B cell (primary cell): ENCODE results near the gene TWIST2. TPM values are rescaled to one million over a fixed set of nuclear protein-coding genes. Genes with fewer than 3 reads are reported as not detected.

Source experiments
- ATAC-seq: fragments of 200-7000 bp; cut with Tn5 transposase; one replicate; pipeline ENCODE4 v1.10.0; 2021; ENCODE audit warnings: low read depth, mild to moderate bottlenecking, moderate number of reproducible peaks, moderate library complexity
- CTCF ChIA-PET: fragments of 350-600 bp; sonication (Branson Sonifier 250); formaldehyde crosslinking; loops from one replicate; lab custom pipeline; 2021; ENCODE audit warnings: antibody characterized with exemption, inconsistent platforms; lab: Charles Lee
- POLR2A ChIA-PET: fragments of 350-600 bp; sonication (Branson Sonifier 250); formaldehyde crosslinking; loops from one replicate; lab custom pipeline; 2021; ENCODE audit warnings: antibody characterized with exemption; lab: Charles Lee
- DNase-seq: peaks from one replicate; pipeline ENCODE4 v3.0.0; 2013
- H2AFZ ChIP-seq: 2 replicates; pipeline ENCODE4 v1.6.1; 2012; ENCODE audit warnings: mild to moderate bottlenecking, low read depth, low read length; ENCODE audit not compliant: insufficient read depth, poor library complexity, severe bottlenecking
- H3K27ac ChIP-seq, 2 donors: 1 replicate in 1 of 2; 2 replicates in 1 of 2; pipeline ENCODE4 v1.5.1; 2012 to 2013; ENCODE audit warnings: low read length in 2 of 2, mild to moderate bottlenecking in 2 of 2, moderate library complexity in 1 of 2
- H3K27me3 ChIP-seq, 4 experiments: fragments of 200-600 bp in 1 of 4; sonication (generic) in 1 of 4; replicated peaks in 1 of 4; 1 replicate in 2 of 4; 2 replicates in 2 of 4; pipeline versions ENCODE4 v1.6.1 to v1.7.0; 2013 to 2016; ENCODE audit warnings: low read length in 3 of 4, mild to moderate bottlenecking in 2 of 4, mixed read lengths in 1 of 4, moderate library complexity in 1 of 4; ENCODE audit not compliant: insufficient read depth in 4 of 4, control insufficient read depth in 3 of 4; ENCODE audit errors: control extremely low read depth in 1 of 4
- H3K36me3 ChIP-seq, 2 experiments: replicated peaks in 1 of 2; 1 replicate in 1 of 2; 2 replicates in 1 of 2; pipeline versions ENCODE4 v1.6.1 to v1.7.1; 2013; ENCODE audit warnings: low read length in 1 of 2; ENCODE audit not compliant: insufficient read depth in 2 of 2, control insufficient read depth in 1 of 2; ENCODE audit errors: control extremely low read depth in 1 of 2, extremely low read depth in 1 of 2
- H3K4me1 ChIP-seq, 2 donors: fragments of 200-600 bp in 1 of 2; sonication (generic) in 1 of 2; 1 replicate in 1 of 2; 2 replicates in 1 of 2; pipeline versions ENCODE4 v1.5.1 to v1.6.1; 2013 to 2017; ENCODE audit warnings: low read length in 2 of 2; ENCODE audit not compliant: control insufficient read depth in 2 of 2, insufficient read depth in 2 of 2
- H3K4me2 ChIP-seq: replicated peaks from 2 replicates; pipeline ENCODE3; 2012; ENCODE audit warnings: mild to moderate bottlenecking, low read depth, low read length; ENCODE audit not compliant: poor library complexity, severe bottlenecking
- H3K4me3 ChIP-seq, 5 experiments: fragments of 200-600 bp in 1 of 5; sonication (generic) in 1 of 5; 1 replicate in 3 of 5; 2 replicates in 2 of 5; pipeline versions ENCODE4 v1.5.1 to v1.7.0; 2011 to 2016; ENCODE audit warnings: low read length in 4 of 5, mild to moderate bottlenecking in 4 of 5, low read depth in 2 of 5, control low read depth in 1 of 5, moderate library complexity in 1 of 5; ENCODE audit not compliant: insufficient read depth in 1 of 5; ENCODE audit errors: control extremely low read depth in 1 of 5, extremely low read depth in 1 of 5
- H3K79me2 ChIP-seq: fragments of 200-600 bp; sonication (generic); one replicate; pipeline ENCODE4 v1.6.0; 2016; ENCODE audit warnings: low read length; ENCODE audit not compliant: control insufficient read depth, insufficient read depth
- H3K9ac ChIP-seq: fragments of 200-600 bp; sonication (generic); 2 replicates; pipeline ENCODE4 v1.6.1; 2017; ENCODE audit warnings: mild to moderate bottlenecking, low read length, moderate library complexity
- H3K9me3 ChIP-seq, 3 donors: one replicate each; pipeline versions ENCODE4 v1.6.1 to v1.7.1; 2013; ENCODE audit warnings: low read length in 2 of 3; ENCODE audit not compliant: control insufficient read depth in 2 of 3, insufficient read depth in 1 of 3; ENCODE audit errors: control extremely low read depth in 1 of 3
- H4K20me1 ChIP-seq: 2 replicates; pipeline ENCODE4 v1.6.0; 2012; ENCODE audit warnings: mild to moderate bottlenecking, low read length; ENCODE audit not compliant: insufficient read depth, control insufficient read depth, poor library complexity, severe bottlenecking
- H3K27ac Mint-ChIP-seq: one replicate; pipeline ENCODE4 v1.8.0; 2021; ENCODE audit warnings: mixed read lengths
- H3K27me3 Mint-ChIP-seq: one replicate; pipeline ENCODE4 v1.8.0; 2021; ENCODE audit warnings: mixed read lengths
- H3K4me1 Mint-ChIP-seq: one replicate; pipeline ENCODE4 v1.8.0; 2021; ENCODE audit warnings: mixed read lengths
- H3K4me3 Mint-ChIP-seq: one replicate; pipeline ENCODE4 v1.8.0; 2021; ENCODE audit warnings: mixed read lengths
- H3K9me3 Mint-ChIP-seq: one replicate; pipeline ENCODE4 v1.8.0; 2022; ENCODE audit warnings: mixed read lengths; ENCODE audit not compliant: insufficient read depth
- EZH2 ChIP-seq: IDR thresholded peaks from 2 replicates; pipeline ENCODE4 v1.6.1; 2012; ENCODE audit warnings: borderline replicate concordance, low read depth, mild to moderate bottlenecking, moderate library complexity, low read length; ENCODE audit not compliant: insufficient read depth, poor library complexity, severe bottlenecking
- WGBS: methylation state at CpG from one replicate; pipeline ENCODE4 v1.1.5; 2013; ENCODE audit warnings: missing lambda C conversion rate; ENCODE audit not compliant: insufficient coverage; 5-methylcytosine and 5-hydroxymethylcytosine counted together
- intact Hi-C: fragments of 100-400 bp; cut with micrococcal nuclease; formaldehyde crosslinking; loops from one replicate; pipeline ENCODE4 v1.10.0; 2022
- polyA plus RNA-seq: library from polyadenylated mRNA; depleted of rRNA; stranded (reverse); fragments of >200 nt; gene quantifications from 2 replicates; pipeline ENCODE4 v1.2.3, GENCODE V29; 2012
- total RNA-seq, 2 donors: library from RNA; stranded (reverse); fragments of 120-200 nt in 1 of 2; gene quantifications; 1 replicate in 1 of 2; 2 replicates in 1 of 2; pipeline versions ENCODE4 v1.2.3 to v1.2.4, GENCODE V29; 2013 to 2022
- TF ChIP-seq, protein P1 (sequence below): fragments of 200-600 bp; IDR thresholded peaks from one replicate; pipeline ENCODE4 v1.8.0; 2022; ENCODE audit warnings: antibody characterized with exemption, mild to moderate bottlenecking

TWIST2 gene
- total and polyA plus RNA-seq, 2 donors (not counting 1 experiment from before 2014, with no cell fraction given) = 0.07 TPM; not detected in 1

DNA sequence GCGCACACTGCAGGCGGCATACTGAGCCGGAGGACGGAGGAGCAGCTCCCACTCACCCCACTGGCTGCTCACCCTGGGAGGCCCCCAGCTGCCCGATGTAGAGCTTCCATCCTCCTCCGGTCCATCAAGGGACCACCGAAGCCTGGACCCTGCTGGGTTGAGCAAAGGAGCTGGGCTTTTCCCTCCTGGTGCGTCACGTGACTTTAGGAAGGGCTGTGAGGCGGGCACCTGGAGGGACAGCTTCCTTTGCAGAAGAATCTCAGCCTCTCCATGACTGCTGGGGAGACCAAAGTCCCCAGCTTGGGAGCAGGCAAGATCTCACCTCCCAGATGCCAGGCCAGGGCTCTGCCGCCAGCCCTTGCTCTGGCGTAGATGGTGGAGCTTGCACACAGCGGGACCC lies 102.7 kb downstream of the TWIST2 start:
- H3K4me1 ChIP-seq = no peaks in the 10 kb centered on the region
- H3K79me2 ChIP-seq = no peaks in the 10 kb centered on the region
- no peak overlapping the region for H2AFZ ChIP-seq
- ChIA-PET CTCF (no interaction called here), POLR2A (no interaction called here)
- ATAC-seq (no peak), DNase-seq (no peak)
- H3K4me3 ChIP-seq = no peak overlapping the region
- Mint-ChIP-seq H3K9me3 (no peaks in the 10 kb centered on the region), H3K27me3 (peaks cover 13% of the 10 kb centered on the region), H3K4me1 (no peaks in the 10 kb centered on the region), H3K27ac (no peak overlapping the region), H3K4me3 (no peak overlapping the region)
- peaks cover 0 to 18% (median 0%) of the 10 kb centered on the region in 3 donors for H3K9me3 ChIP-seq
- 91% methylated on average over 12 of the region's 13 CpGs for WGBS
- H3K27ac ChIP-seq = no peak overlapping the region
- H3K36me3 ChIP-seq = no peaks in the 10 kb centered on the region
- H3K27me3 ChIP-seq = no peaks in the 10 kb centered on the region
- no peak overlapping the region for H3K4me2 ChIP-seq
- no peak overlapping the region for H3K9ac ChIP-seq
- no peaks in the 10 kb centered on the region for H4K20me1 ChIP-seq
- no peak for TF ChIP-seq EZH2
- TF ChIP-seq, protein P1, sequence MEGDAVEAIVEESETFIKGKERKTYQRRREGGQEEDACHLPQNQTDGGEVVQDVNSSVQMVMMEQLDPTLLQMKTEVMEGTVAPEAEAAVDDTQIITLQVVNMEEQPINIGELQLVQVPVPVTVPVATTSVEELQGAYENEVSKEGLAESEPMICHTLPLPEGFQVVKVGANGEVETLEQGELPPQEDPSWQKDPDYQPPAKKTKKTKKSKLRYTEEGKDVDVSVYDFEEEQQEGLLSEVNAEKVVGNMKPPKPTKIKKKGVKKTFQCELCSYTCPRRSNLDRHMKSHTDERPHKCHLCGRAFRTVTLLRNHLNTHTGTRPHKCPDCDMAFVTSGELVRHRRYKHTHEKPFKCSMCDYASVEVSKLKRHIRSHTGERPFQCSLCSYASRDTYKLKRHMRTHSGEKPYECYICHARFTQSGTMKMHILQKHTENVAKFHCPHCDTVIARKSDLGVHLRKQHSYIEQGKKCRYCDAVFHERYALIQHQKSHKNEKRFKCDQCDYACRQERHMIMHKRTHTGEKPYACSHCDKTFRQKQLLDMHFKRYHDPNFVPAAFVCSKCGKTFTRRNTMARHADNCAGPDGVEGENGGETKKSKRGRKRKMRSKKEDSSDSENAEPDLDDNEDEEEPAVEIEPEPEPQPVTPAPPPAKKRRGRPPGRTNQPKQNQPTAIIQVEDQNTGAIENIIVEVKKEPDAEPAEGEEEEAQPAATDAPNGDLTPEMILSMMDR = no peak
- intact Hi-C loops = no loop called here

DNA sequence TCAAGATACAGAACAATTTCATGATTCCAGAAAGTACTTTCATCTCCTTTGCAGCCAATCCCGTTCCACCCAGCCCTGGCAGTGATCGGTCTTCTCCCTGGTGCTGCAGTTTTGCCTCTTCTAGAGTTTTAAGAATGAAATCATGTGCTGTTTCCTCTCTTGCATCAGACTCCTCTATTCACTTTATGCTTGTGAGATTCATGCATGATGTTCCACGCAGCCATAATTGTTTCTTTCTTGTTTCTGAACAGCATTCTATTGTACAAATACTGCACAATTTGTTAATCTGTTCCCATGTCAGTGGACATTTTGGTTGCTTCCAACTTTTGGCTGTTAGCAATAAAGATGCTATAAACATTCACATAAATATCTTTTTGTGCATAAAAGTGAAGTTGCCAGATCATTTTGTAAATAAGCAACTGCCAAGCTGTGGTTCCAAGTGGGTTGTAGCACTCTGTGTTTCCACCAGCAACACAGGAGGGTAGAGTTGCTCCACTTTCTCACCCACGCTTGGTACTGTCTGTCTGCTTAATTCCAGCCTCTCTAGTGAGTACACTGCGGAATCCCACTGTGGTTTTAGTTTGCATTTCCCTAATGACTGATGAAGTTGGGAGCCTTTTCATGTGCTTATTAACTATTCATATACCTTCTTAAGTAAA lies 104.5 kb downstream of the TWIST2 start:
- H3K27me3 ChIP-seq = peaks cover 0 to 8% (median 0%) of the 10 kb centered on the region in 4 experiments
- H3K4me3 Mint-ChIP-seq = no peak overlapping the region
- H3K4me1 Mint-ChIP-seq = no peaks in the 10 kb centered on the region
- H2AFZ ChIP-seq = no peak overlapping the region
- WGBS = no CpG with 5 or more reads among the region's 5 CpGs
- TF ChIP-seq, protein P1 = no peak
- no peak for TF ChIP-seq EZH2
- CTCF ChIA-PET = no interaction called here
- H3K36me3 ChIP-seq = no peaks in the 10 kb centered on the region
- H3K27me3 Mint-ChIP-seq = peaks cover 31% of the 10 kb centered on the region
- H3K27ac Mint-ChIP-seq = no peak overlapping the region
- H3K4me3 ChIP-seq = no peak overlapping the region
- ATAC-seq (no peak), DNase-seq (no peak)
- H3K27ac ChIP-seq = no peak overlapping the region
- H3K9me3 ChIP-seq = peaks cover 0 to 1% (median 0%) of the 10 kb centered on the region in 3 donors
- no peaks in the 10 kb centered on the region for H4K20me1 ChIP-seq
- no peaks in the 10 kb centered on the region for H3K4me1 ChIP-seq
- H3K4me2 ChIP-seq = no peak overlapping the region
- H3K79me2 ChIP-seq = no peaks in the 10 kb centered on the region
- intact Hi-C loops = no loop called here
- POLR2A ChIA-PET = no interaction called here
- no peaks in the 10 kb centered on the region for H3K9me3 Mint-ChIP-seq
- H3K9ac ChIP-seq = no peak overlapping the region
